Activated gamma-delta T cell treated with anti-CD3 and anti-CD28 coated beads, Interleukin-2, amount 50 U/mL, for 16 hours (primary cell): ENCODE data around the gene TMSB10.

Source experiments
- DNase-seq: peaks from one replicate; pipeline ENCODE4 v3.0.0-alpha.2; 2020; ENCODE audit warnings: low read depth

TMSB10 gene

DNA sequence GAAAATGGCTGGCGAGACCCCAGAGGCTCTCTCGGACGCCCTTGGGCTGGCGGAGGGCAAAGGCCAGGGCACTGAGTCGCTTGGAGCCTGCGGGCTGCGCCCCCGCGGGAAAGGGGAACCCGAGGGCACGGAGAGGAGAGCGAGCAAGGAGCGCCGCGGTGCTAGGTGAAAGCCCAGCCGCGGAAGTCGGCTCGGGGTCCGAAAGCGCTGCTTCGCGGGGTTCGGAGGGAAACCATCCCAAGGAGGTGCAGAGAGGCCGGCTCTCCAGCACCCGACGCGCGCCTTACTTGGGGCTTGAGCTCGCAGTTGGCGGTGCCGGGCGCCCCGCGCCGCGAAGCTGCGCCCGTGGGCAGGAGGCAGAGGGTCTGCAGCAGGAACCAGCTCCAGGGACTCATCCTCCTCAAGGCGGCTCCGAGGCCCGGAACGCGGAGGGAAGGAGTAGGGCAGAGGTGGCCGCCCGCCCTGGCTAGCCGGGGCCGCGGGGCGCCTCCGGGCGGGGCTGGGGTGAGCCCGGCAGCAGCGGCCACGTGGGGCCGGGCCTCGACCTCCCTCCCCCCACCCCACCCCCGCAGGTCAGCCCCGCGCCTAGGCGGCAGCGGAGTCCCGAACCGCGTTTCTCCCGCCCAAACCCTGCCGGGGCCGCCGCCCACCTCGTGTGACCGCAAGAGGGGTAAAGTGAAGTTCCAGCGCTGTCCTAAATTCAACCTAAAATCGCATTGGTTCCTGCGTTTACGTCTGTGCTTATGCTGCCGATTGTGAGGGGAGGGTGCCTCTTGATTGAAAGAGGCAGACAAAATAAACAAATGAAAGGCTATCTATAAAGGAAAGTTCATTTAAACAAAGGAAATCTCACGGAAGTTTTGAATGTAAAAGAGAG lies 24.6 kb upstream of the TMSB10 start, which contains the start of gene TRABD2A:
TRABD2A (minus strand) TSS at position 440 of the 877 bp plus-strand sequence; CDS start at position 395, 45 bp downstream.
- no peak for DNase-seq

DNA sequence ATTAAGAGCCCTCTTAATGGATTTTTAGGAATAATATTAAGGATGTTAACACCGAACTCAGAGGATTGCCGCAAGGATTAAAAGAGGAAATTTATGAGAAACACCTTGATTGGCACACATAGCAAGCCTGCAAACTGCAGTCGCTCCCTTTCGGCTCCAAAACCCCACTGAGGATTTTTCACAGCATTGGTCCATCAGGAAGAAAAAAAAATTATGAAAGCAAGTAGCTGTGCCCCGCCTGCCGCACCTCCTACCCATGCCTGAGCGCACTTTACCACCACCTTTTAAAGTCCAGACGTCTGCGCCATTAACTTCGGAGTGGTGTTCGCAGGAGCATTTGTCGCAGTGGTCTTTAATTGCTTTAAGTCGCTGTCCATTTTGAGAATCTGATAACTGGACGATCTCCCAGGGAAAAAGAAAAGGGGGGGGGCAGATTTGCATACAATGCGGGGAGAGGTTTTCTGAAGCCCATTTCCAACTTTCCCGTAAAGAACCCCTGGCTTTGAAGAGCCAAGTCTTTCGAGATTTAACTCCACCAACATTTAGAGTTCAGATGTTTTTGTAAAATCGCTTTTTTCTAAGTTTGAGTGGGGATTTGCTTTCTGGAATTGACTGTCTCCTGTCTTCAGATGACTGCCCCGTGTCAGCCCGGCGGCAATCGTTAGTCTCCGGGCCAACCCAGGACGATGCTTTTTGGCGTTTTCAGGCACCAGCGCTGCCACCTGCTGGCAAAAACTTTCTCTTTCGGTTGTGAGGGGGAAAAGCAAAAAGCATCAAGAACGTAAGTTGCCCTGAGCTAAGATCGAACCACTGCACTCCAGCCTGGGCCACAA lies 23.7 kb upstream of the TMSB10 start:
- peak; percentile 82 for DNase-seq

DNA sequence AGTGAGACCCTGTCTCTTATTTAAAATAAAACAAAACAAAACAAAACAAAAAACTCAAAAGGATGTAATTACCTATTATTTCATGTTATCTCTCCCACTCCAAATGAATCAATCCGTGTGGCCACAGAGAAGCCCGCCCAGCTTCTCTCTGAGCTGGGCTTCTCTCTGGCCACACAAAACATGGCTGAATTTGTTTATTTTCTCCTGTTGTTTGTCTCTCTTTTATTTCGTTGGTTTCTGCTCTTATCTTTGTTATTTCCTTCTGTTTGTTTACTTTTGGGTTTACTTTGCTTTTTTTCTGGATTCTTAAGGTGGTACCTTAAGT lies 23.1 kb upstream of the TMSB10 start:
- no peak for DNase-seq

DNA sequence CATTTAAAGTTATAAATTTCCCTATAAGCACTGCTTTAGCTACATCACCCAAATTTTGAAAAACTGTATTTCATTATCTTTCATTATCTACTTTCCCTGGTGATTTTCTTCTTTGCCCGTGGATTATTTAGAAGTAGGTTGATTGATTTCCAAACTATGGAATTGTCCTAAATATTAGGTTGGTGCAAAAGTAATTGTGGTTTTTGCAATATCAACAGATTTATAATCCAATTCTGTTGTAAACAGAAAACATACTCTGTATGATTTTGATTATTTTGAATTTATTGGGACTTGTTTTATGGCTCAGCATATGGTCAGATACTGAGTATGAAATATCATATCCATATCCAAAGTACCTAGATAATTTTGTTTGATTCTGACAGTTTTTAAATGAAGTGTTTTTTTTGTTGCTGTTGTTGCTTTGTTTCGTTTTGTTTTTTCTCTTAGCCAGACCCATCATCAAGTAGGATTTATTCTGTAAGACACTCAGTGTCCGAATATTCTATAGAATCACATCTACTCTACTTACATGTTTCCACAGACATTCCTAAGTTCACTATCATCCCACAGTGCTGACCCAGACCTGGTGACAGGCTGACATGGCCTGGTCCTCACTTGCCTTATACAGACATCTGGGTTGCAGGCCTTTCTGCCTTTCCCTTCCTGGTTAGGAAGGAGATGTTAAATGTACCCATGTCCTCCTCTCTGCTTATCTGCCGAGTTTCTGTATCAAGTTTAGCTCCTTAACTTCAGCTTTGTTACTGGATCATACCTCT lies 22.5 kb upstream of the TMSB10 start:
- DNase-seq, result no peak

DNA sequence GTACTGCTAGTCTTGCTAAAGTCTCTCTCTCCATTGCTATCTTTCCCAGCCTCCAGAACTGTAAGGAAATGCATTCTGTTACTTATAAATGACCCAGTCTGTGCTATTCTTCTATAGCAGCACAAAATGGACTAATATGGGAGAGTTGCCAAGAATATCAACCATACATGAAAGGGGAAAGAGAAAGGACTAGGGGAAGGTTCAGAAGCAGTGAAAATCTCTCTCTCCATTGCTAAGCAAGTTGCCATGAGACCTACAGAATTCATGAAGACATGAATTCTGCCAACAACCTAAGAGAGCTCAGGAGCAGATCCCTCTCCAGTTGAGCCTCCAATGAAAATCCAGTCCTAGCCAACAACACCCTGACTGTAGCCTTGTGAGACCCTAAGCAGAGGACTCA lies 21.0 kb upstream of the TMSB10 start:
- DNase-seq, result no peak

DNA sequence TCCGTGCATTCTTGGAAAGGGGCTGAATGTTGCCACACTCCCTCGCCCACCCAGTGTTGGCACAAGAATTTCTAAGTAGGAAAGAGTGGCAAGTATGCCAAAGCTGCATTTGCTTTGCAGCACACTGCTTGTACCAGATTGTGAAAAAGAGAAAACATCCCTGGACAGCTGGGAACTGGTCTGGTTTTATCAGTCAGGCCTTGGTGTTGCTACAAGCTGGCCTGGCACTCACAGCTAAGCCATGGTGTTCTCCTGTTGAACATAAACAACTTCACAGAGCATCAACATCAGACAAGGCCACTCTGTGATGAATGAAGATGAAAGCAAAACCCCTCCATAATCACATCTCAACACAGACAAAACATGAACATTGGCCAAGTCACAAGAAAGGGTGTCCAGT lies 20.3 kb upstream of the TMSB10 start:
- DNase-seq, result no peak

DNA sequence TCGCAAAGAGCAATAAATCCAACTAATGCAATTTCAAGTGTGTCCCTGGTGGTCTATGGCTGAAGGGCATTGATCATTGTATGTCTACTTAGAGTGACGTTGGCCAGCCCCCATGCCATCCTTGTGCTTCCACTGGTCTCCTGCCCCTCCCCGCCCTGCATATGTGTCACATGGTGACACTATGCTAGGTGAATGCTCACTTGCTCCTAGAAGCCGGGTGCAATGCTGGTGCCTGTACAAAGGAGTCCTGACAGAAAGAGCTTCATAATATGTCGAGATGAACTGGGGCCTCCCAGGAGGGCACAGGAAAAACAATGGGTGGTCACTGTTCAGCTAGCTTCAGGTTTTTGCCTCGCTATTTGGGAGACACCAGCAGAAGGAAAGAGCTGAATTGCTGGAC lies 18.7 kb upstream of the TMSB10 start:
- DNase-seq, result no peak

DNA sequence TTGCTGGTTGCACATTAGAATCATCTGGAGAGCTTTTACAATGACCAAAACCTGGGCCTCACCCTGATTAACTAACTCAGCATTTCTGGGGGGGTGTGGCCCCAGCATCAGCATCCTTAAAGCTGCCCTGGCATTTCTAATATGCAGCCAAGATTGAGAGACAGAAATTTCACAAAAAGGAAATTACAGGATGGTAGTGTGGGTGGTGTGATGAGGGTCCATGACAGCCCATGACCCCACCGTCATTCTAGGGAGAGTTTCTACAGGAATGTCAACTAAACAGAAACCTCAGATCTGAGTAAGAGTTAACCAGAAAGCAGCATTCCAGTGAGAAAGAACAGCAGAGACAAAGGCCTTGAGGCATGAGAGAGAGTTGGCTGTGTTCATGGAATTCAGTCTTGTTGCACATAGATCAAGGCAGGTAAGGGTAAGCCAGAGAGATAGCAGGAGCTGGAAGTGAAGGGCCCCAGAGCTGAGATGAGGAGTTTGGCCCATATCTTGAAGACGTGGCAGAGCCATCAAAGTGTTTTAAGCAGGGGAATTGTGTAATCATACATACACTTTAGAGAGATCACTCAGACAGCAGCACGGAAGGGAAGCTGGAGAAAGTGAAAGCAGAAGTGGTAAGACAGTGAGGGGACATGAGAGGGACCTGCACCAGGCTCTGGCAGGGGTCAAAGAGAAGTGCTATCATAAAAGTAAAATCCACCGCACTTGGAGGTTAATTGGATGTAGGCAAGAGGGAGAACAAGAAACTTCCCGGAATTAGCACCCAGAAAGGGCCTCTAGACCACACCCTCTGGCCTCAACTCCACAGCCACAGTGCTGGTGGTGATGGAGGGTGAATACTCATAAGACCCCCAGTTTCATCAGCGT lies 16.8 kb upstream of the TMSB10 start:
- DNase-seq, result peak; percentile 45

DNA sequence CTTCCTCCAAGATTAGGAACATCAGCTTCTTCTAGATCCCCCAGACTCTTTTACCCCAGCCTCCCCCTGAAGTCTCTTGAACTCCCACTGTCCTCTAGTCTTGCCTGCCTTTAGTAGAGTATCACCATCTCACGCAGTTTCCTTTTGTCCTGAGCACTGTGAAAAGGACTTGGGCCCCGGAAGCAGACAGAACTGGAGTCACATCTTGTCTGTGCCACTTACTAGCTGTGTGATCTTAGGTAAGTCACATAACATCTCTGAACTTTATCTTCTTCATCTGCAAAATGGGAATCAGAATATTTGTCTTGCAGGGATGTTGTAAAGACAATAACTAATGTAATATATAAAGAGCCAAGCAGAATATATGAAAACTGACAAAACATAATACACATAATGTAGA lies 16.1 kb upstream of the TMSB10 start:
- DNase-seq, result no peak

DNA sequence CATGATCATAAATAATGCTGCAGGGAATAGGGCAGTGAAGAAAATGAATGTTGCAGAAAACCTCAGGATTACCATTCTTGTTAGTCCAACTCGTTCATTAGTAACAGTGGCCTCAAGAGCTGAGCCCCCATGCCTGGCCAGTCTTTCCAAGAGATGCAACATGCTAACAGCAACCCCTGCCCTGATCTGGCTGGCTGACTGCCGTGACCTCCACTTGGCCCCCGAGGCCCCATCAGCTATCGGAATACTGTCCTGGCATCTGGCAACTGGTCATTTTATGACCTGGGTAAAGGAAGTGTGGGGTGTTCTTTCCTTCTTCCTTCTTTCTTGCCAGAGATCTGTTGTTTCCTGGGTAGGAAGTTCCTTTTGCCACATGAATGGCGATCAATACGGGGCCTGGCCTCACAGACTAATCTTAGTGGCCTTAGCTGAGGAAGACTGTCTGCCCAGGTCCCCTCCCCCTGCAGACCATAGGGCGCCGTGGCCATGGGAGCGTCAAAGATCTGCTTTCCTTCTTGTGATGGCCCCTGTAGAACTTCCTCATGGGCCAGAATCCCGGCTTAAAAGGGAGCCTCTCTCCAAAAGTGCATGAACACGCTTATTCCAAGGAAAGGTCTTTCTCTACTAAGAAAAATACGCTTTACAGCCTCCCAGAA lies 14.0 kb upstream of the TMSB10 start:
- no peak for DNase-seq

DNA sequence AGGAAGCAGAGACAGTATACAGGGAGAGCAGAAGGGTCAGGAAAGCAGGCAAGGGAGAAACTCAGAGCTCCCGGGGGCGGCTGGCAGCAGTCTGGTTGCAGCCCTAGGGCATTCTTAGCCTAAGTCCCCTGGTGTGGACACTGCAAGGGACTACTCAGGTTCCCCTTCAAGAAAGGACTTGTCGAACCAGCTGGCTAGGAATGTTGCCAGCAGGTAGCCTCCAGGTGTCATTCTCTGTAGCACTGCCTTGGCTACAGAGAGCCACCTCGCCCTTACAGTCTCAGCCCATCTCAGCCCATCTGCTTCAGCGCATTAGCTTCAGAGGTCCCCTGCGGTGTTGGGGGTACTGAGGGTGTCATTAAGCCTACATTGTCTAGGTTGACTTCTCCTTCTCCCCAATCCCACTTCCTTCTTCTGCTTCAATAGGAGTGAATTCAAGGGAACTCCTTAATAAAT lies 11.3 kb upstream of the TMSB10 start:
- no peak for DNase-seq

DNA sequence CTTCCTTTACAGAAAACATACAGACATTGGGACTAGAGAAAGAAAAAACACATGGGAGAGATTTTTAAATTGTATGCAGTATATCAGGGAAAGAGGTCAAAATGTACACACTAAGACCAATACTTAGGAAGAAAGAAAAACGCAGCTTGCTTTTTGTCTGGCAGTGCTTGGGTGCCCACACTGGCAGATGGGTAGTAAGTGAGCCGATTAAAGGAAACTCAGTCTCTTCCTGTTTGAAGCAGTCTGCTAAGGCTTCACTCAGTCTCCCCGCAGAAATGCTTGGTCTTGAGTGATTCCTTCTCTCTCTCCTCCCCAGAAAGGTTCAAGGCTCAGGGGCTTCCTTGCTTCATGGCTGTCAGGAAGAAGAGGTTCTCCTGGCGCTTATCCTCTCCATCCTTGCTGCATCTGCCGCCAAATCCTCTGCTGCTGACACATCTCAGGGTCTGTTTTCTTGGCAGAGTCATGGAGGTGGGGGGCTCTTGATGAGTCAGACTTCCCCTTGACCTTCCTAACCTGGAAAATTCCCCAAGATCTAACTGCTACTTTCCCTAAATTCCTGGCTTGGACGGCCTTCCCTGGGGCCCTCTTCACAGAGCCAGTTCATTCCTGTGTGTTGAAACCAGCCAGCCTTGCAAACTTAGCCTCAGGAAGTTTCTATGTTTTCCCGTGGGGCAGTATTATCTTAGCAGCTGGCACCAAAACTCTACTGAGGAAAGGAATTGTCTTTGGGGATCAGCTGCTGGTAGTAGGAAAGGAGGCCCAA lies 10.5 kb upstream of the TMSB10 start:
- DNase-seq, result no peak

DNA sequence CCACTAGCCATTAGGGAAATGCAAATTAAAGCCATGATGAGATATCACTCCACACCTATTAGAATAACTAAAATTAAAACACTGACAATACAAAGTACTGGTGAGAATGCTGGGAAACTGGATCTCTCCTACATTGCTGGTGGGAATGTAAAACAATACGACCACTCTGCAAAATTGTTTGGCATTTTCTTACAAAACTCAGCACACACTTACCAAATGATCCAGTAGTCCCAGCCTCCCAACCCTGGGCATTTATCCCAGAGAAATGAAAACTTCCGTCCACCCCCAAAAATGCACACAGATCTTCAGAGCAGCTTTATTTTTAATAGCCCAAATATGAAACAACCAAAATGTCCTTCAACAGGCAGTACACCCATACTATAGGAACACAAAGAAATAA lies 8.9 kb upstream of the TMSB10 start:
- no peak for DNase-seq

DNA sequence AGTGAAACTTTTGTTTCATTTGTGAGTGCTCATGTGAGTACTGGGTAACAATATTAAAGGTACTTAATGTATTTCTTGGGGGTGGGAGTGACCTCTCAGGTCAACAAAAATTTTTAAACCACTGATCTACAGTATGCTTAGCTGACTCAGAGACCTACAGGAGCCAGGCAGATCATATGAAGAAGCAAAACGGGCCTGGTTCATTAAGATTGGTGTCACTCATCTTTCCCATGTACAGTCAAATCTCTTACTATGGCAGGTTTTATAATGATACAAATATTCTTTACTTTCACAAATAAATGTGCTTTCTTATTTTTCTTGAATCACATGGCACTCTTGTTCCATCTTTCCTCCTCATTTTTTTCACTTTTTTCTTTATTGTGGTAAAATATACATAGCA lies 7.7 kb upstream of the TMSB10 start:
- DNase-seq, result no peak

DNA sequence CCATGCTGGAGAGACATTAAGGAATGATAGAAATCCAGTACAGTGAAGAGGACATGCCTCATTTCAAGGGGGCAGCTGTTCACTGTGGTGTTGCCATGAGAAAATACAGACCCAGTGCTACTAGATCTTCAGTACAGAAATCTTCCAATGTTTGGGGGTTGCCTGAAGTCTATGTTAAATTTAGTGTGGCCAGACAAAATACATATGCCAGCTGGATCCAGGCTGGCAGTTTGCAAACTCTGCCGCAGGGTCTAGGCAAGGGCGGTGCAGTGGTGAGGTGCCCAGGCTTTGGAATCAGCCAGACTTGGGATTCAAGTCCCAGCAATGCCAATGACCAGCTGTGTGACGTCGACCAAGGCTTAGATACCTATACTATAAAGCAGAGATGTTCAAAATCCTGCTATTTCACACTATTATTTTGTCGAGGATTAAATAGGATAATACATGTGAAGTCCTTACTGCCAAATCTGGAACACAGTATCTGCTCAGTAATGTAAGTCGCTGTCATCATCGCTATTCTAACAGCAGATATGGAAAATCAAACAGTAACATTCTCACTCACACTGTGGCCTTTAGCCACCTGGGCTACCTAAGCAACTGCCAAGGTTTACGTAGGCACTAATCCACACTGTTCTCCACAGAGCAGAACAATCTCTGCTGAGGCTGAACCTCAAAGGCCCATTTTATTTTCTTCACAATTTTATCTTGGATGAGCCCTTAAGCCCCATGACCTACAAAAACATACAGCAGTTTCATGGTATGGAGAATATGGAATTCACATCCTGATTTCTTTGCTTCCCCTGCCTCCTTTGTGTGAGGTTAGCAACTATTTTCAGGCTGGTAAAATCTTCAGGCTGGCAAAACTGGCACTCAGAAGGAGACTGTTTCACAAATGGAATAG lies 5.9 kb upstream of the TMSB10 start:
- no peak for DNase-seq

DNA sequence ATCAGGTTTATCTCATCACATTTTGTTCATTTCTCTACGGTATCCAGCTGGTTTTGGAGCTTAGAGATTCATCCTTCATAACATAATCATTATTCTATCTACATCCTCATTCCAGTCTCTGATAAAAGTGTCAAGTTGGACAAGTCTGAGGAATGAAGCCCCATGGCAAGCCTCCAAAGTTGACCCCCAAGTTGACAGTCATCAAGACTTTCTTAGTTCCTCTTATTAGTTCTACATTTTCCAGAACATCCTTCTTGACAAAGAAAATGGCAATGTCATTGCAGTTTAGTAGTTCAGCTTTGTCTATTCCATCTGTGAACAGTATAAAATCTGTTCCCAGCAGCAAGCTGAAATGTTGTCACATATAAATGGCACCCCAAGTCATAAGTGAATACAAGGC lies 4.5 kb upstream of the TMSB10 start:
- no peak for DNase-seq

DNA sequence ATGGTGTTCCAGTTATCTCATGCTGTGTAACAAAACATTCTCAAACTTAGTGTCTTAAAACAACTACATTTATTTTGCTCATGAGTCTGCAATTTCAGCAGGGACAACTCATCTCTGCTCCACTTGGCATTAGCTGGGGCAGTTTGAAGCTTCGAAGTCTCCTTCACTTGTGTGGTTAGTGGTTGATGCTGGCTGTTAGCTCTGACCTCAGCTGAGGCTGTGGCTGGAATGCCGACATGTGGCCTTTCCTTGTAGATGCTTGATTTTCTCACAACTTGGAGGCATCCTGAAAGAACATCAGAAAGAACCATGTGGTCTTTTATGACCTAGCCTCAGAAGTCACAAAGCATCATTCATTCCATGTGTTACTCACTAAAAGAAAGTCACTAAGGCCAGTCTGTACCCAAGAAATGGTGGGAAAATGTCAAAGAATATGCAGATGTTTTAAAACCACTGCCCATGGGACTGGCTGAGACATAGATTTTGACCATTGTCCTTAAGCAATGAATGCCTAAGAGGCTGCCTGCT lies 3.8 kb upstream of the TMSB10 start:
- DNase-seq, result no peak

DNA sequence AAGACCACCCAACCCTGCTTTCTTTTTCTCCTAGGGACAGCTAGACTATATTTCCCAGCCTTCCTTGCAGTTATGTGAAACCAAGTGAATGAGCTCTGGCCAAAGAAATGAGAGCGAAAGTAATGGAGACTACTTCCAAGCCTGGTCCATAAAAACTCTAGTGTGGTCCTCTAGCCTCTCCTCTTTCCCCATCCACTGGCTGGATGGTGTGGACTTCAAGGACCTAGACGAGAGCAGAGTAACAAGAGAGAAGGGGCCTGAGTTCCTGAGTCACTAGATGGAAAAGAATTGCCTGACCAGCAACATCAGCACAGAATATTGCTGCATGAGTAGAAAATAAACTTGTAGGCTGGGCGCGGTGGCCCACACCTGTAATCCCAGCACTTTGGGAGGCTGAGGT lies 2.9 kb upstream of the TMSB10 start:
- DNase-seq, result no peak

DNA sequence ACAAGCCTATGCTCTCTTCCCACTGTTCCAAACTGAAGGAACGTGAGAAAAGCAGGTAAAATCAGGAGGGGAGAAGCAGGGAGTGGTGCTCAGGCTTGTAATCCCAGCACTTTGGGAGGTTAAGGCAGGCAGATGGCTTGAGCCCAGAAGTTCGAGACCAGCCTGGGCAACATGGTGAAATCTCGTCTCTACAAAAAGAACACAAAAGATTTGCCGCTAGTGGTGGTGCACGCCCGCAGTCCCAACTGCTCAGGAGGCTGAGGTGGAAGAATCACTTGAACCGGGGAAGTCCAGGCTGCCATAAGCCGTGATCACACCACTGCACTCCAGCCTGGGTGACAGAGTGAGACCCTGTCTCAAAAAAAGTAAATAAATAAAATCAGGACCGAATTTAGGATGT lies 1.3 kb upstream of the TMSB10 start:
- no peak for DNase-seq
